LNCaP clone FGC (cell line): ENCODE data around the gene PNPLA3.

Source experiments
- DNase-seq: peaks from one replicate; pipeline ENCODE4 v3.0.0-alpha.2; 2011; ENCODE audit warnings: low read depth
- H3K4me3 ChIP-seq: 2 replicates; pipeline ENCODE4 v1.5.1; 2011; ENCODE audit warnings: mild to moderate bottlenecking, low read depth, low read length, control low read depth
- TF ChIP-seq, protein P1 (sequence below): IDR thresholded peaks from 2 replicates; pipeline ENCODE4 v1.5.1; 2012; ENCODE audit warnings: mild to moderate bottlenecking; ENCODE audit not compliant: control insufficient read depth, insufficient read depth; ENCODE audit errors: extremely low read depth

PNPLA3 gene

GRCh38 chr22:43972931-43973462 lies 49.4 kb downstream of the PNPLA3 start:
- DNase-seq: no peak
- H3K4me3 ChIP-seq: no peak overlapping the region

DNA sequence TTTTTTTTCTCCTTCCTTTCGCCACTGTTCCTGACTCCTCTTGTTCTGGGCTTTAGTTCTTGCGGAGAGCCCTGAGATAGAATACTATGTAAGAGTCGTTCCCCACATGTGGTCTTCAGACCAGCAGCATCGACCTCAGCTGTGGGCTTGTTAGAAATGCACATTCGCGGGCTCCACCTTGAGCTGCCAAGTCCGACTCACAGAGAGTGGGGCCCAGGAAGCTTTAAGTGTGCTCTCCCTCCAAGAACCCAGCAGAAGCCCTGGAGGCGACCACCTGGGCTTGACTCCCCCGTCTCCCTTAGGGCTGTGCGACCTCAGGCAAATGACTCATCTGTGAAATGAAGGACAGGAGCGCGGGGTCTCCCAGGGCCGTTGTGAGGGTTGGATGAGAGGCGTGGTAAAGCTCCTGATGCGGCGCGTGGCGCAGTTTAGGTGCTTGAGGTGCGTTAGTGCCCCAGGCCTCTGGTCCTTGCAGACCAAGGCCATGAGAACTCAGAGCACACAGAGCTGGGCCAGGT lies 50.5 kb downstream of the PNPLA3 start:
- DNase-seq: no peak
- H3K4me3 ChIP-seq: no peak overlapping the region
- TF ChIP-seq, protein P1, sequence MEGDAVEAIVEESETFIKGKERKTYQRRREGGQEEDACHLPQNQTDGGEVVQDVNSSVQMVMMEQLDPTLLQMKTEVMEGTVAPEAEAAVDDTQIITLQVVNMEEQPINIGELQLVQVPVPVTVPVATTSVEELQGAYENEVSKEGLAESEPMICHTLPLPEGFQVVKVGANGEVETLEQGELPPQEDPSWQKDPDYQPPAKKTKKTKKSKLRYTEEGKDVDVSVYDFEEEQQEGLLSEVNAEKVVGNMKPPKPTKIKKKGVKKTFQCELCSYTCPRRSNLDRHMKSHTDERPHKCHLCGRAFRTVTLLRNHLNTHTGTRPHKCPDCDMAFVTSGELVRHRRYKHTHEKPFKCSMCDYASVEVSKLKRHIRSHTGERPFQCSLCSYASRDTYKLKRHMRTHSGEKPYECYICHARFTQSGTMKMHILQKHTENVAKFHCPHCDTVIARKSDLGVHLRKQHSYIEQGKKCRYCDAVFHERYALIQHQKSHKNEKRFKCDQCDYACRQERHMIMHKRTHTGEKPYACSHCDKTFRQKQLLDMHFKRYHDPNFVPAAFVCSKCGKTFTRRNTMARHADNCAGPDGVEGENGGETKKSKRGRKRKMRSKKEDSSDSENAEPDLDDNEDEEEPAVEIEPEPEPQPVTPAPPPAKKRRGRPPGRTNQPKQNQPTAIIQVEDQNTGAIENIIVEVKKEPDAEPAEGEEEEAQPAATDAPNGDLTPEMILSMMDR: no peak

More at GRCh38 chr22:43972931-43973462, 49.4 kb downstream of the PNPLA3 start:
- TF ChIP-seq, protein P1: no peak

DNA sequence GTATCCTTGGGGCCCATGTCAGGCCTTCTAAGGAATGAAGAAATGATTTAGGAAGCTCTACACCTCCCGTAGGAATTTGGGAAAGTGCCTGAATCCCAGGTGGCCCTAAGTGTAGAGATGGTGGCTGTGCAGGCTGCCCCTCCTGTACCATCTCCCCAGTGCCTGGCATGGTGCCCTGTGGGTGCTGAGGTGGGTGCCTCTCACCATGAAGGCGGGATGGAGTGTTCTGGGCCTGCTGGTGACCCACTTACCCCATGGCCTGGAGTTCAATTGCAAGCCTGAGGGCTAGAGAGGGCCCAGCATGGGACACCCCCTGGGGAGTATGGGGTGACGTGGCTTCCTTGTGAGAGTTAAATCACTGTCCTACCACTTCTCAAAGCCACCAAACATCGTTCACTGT lies 51.4 kb downstream of the PNPLA3 start:
- TF ChIP-seq, protein P1: no peak
- DNase-seq: no peak
- H3K4me3 ChIP-seq: no peak overlapping the region

- no peak for DNase-seq
- no peak overlapping the region for H3K4me3 ChIP-seq
- TF ChIP-seq, protein P1: peak; percentile 20; the same call in 1 of the 2 replicates
These were observed 53.5 kb downstream of the PNPLA3 start for GRCh38 chr22:43976861-43977795.

DNA sequence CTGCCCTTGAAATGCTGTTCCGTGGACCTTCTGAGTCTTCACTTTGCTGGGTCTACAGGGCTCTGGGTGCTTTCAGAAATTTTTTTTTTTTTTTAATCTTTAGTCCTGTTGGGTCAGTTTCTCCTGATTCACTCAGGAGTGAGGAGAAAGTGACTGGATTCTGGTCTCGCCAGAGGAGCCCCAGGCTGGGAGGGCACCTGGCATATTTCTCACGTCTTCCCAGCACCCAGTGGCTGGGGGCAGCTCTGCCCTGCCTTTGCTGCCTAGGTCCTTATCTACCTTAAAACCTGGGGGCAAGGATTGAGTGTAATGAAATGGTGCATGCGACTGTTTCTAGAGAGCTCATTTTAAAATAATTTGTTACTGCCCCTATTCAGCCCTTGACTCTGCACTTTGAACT lies 55.0 kb downstream of the PNPLA3 start:
- TF ChIP-seq, protein P1: no peak
- H3K4me3 ChIP-seq: no peak overlapping the region
- no peak for DNase-seq

DNA sequence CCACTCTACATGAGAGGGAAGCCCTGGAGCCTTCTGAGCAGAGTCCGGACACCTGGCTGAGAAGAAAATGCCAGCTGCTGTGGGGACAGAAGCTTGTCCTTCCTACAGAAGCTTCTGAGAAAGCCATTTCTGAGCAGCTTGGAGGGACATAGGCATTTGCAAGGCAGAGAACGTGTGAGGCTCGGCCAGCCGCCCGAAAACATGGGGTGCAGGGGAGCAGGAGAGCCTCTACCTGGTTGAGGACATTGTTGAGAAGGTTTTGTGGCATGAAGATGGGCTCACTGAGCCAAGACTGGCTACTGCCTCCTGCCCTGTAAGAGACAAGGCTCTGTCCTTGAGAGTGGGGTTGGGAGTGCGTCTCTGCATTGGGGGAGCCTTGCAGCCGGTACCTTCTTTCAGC lies 57.0 kb downstream of the PNPLA3 start:
- H3K4me3 ChIP-seq: no peak overlapping the region
- no peak for DNase-seq
- TF ChIP-seq, protein P1: no peak
